Tibial nerve (tissue), 3 donors: ENCODE results near the gene ARID5A.

Experiments used
- CTCF ChIP-seq, 5 experiments: fragments of 200-600 bp in 3 of 5; fragments of 450-650 bp in 2 of 5; sonication (generic) in 3 of 5; IDR thresholded peaks; one replicate each; pipeline ENCODE4 v1.5.1; 2016 to 2019; ENCODE audit warnings: antibody characterized with exemption in 5 of 5, mild to moderate bottlenecking in 3 of 5, moderate library complexity in 2 of 5
- POLR2A ChIP-seq, 2 donors: fragments of 450-650 bp; IDR thresholded peaks; one replicate each; pipeline ENCODE4 v1.6.1; 2017; ENCODE audit warnings: antibody characterized with exemption in 2 of 2, mild to moderate bottlenecking in 2 of 2, moderate library complexity in 2 of 2

GRCh38 chr2:96594691-96595152 lies 58.2 kb downstream of the ARID5A start:
- TF ChIP-seq CTCF (IDR thresholded peaks at IDR 0.05): no peak
- no peak for TF ChIP-seq POLR2A (IDR thresholded peaks at IDR 0.05)
